Measurements from ENCODE around the gene FGF12. TPM values are rescaled to one million over a fixed set of nuclear protein-coding genes. Genes with fewer than 3 reads are reported as not detected.
"Not testable (repeated sequence)": the region's sequence is repeated elsewhere in the genome, so short reads cannot be mapped to it uniquely, and the experiment has no call there.

Gene FGF12
- total RNA-seq (2022), result 9.7 and 15.7 TPM in 2 replicates
- percentile 49 among the genes with signal in this experiment for Bru-seq, nascent RNA
- percentile 46 among the genes with signal in this experiment for BruChase-seq, experiment 1, labeled RNA remaining after a 6-hour chase
- percentile 46 among the genes with signal in this experiment for BruChase-seq, experiment 2, labeled RNA remaining after a 2-hour chase
- long read RNA-seq, partial matches to known transcripts, result 0 of 13 reads
- long read RNA-seq, other reads (novel, unspliced or antisense), result 12 of 13 reads

GRCh38 chr3:192727032-192727847 is at the start of gene FGF12:
FGF12 (minus strand) TSS chr3:192727541.
- peak within 1 kb of the TSS; percentile 44 for H3K4me3 Mint-ChIP-seq (ENCODE audit: low read depth, unreplicated experiment)
- CTCF ChIA-PET, result interaction anchor here (0.6 kb wide), 3 partner anchors 301 to 1218 kb away, joined by 3 to 7 read pairs (median 4); no protein-coding TSS in a partner anchor
- no peaks in the 10 kb centered on the region for H3K4me1 Mint-ChIP-seq (ENCODE audit: low read depth, unreplicated experiment)
- peak; percentile 69 for DNase-seq
- peaks cover 95% of the 10 kb centered on the region for H3K27me3 Mint-ChIP-seq (ENCODE audit: unreplicated experiment)
- no peaks in the 10 kb centered on the region for H3K36me3 Mint-ChIP-seq (ENCODE audit: insufficient read depth, unreplicated experiment)
- no peak within 1 kb of the TSS for H3K27ac Mint-ChIP-seq (ENCODE audit: unreplicated experiment)
- no peaks in the 10 kb centered on the region for H3K9me3 Mint-ChIP-seq (ENCODE audit: low read depth, unreplicated experiment)
- intact Hi-C loops (cut with micrococcal nuclease; ENCODE audit: unreplicated experiment), result no loop called here
- no peak for TF ChIP-seq CTCF (IDR thresholded peaks at IDR 0.05; ENCODE audit: unreplicated experiment)
- no TSS peak for BruUV-seq (replicated peaks)

GRCh38 chr3:192774341-192774740 is 47.0 kb upstream of the FGF12 start:
- H3K36me3 Mint-ChIP-seq (ENCODE audit: insufficient read depth, unreplicated experiment); DNase-seq; BruUV-seq (replicated peaks); CTCF ChIA-PET; H3K4me1 Mint-ChIP-seq (ENCODE audit: low read depth, unreplicated experiment); intact Hi-C loops (cut with micrococcal nuclease; ENCODE audit: unreplicated experiment); H3K27ac Mint-ChIP-seq (ENCODE audit: unreplicated experiment); H3K4me3 Mint-ChIP-seq (ENCODE audit: low read depth, unreplicated experiment): not testable (repeated sequence)
- Mint-ChIP-seq H3K9me3 (ENCODE audit: low read depth, unreplicated experiment) (peaks cover 16% of the 10 kb centered on the region), H3K27me3 (ENCODE audit: unreplicated experiment) (peaks cover 35% of the 10 kb centered on the region)

GRCh38 chr3:192772240-192772894 is 45.0 kb upstream of the FGF12 start:
- no TSS peak for BruUV-seq (replicated peaks)
- TF ChIP-seq CTCF (IDR thresholded peaks at IDR 0.05; ENCODE audit: unreplicated experiment), result peak; percentile 47
- CTCF ChIA-PET, result interaction anchor here (0.6 to 0.7 kb wide), 2 partner anchors 323 to 609 kb away, joined by 3 to 4 read pairs; no protein-coding TSS in a partner anchor
- peaks cover 35% of the 10 kb centered on the region for H3K27me3 Mint-ChIP-seq (ENCODE audit: unreplicated experiment)
- peaks cover 16% of the 10 kb centered on the region for H3K9me3 Mint-ChIP-seq (ENCODE audit: low read depth, unreplicated experiment)
- H3K36me3 Mint-ChIP-seq (ENCODE audit: insufficient read depth, unreplicated experiment), result no peaks in the 10 kb centered on the region
- H3K4me3 Mint-ChIP-seq (ENCODE audit: low read depth, unreplicated experiment), result no peak overlapping the region
- intact Hi-C loops (cut with micrococcal nuclease; ENCODE audit: unreplicated experiment), result loop anchor here (1.0 kb wide), 2 partner anchors 206 to 305 kb away; no protein-coding TSS in a partner anchor
- H3K4me1 Mint-ChIP-seq (ENCODE audit: low read depth, unreplicated experiment), result no peaks in the 10 kb centered on the region
- H3K27ac Mint-ChIP-seq (ENCODE audit: unreplicated experiment), result no peak overlapping the region
- DNase-seq, result peak; percentile 71

- no peaks in the 10 kb centered on the region for H3K4me1 Mint-ChIP-seq (ENCODE audit: low read depth, unreplicated experiment)
- no peak for DNase-seq
- no peaks in the 10 kb centered on the region for H3K9me3 Mint-ChIP-seq (ENCODE audit: low read depth, unreplicated experiment)
- H3K36me3 Mint-ChIP-seq (ENCODE audit: insufficient read depth, unreplicated experiment), result no peaks in the 10 kb centered on the region
- intact Hi-C loops (cut with micrococcal nuclease; ENCODE audit: unreplicated experiment), result no loop called here
- peaks cover 67% of the 10 kb centered on the region for H3K27me3 Mint-ChIP-seq (ENCODE audit: unreplicated experiment)
- no TSS peak for BruUV-seq (replicated peaks)
- TF ChIP-seq CTCF (IDR thresholded peaks at IDR 0.05; ENCODE audit: unreplicated experiment), result no peak
- no peak overlapping the region for H3K4me3 Mint-ChIP-seq (ENCODE audit: low read depth, unreplicated experiment)
- CTCF ChIA-PET, result no interaction called here
- no peak overlapping the region for H3K27ac Mint-ChIP-seq (ENCODE audit: unreplicated experiment)
Measured at GRCh38 chr3:192758654-192759053, 31.3 kb upstream of the FGF12 start.

All from Calu3 (cell line).